HepG2 (cell line): ENCODE results near the gene SUDS3. TPM values are rescaled to one million over a fixed set of nuclear protein-coding genes. Genes with fewer than 3 reads are reported as not detected.

Source experiments
- polyA plus RNA-seq, 8 experiments: library from polyadenylated mRNA; depleted of rRNA in 3 of 8; stranded (reverse) in 7 of 8; unstranded in 1 of 8; fragments of >200 nt; fragmentation: Illumina TruSeq in 4 of 8; extraction: Trizol in 4 of 8; gene quantifications; 2 replicates each; pipeline versions ENCODE4 v1.2.1 to v1.2.3, GENCODE V29; 2011 to 2016; ENCODE audit warnings: low read depth in 4 of 8, missing spikeins in 1 of 8, mixed read lengths in 1 of 8; ENCODE audit not compliant: insufficient read depth in 1 of 8
- total RNA-seq, 5 experiments: library from RNA; depleted of rRNA; stranded (reverse); fragments of >200 nt; fragmentation: Illumina TruSeq; extraction: Trizol; gene quantifications; 2 replicates each; pipeline ENCODE4 v1.2.3, GENCODE V29; 2016; ENCODE audit warnings: low read depth in 1 of 5

The SUDS3 gene
- total and polyA plus RNA-seq, 2 of the 13 experiments (the other 11 are each of a cell fraction or from before 2014, with no cell fraction given) = 20.2 to 33.1 TPM

Other genes with a start within 250 kb of the SUDS3 start
- 1,505 and 1,984 TPM in 2 replicates for gene PEBP1, start 240.4 kb upstream of the SUDS3 start, total RNA-seq (2016; rRNA removed; fragmentation: Illumina TruSeq; extraction: Trizol)
- 437 and 538 TPM in 2 replicates for gene PEBP1, start 240.4 kb upstream of the SUDS3 start, polyA plus RNA-seq (2011; rRNA removed)
- gene TAOK3, start 3.6 kb upstream of the SUDS3 start, total RNA-seq (2016; rRNA removed; fragmentation: Illumina TruSeq; extraction: Trizol) = 12.3 and 16.5 TPM in 2 replicates
- gene TAOK3, start 3.6 kb upstream of the SUDS3 start, polyA plus RNA-seq (2011; rRNA removed) = 8.5 and 10.4 TPM in 2 replicates